Inflammatory macrophage (primary cell): ENCODE results near the gene SPATA12.

Experiments
- DNase-seq, 2 donors: peaks; one replicate each; pipeline ENCODE4 v3.0.0-alpha.2; 2020 to 2022

SPATA12 gene

DNA sequence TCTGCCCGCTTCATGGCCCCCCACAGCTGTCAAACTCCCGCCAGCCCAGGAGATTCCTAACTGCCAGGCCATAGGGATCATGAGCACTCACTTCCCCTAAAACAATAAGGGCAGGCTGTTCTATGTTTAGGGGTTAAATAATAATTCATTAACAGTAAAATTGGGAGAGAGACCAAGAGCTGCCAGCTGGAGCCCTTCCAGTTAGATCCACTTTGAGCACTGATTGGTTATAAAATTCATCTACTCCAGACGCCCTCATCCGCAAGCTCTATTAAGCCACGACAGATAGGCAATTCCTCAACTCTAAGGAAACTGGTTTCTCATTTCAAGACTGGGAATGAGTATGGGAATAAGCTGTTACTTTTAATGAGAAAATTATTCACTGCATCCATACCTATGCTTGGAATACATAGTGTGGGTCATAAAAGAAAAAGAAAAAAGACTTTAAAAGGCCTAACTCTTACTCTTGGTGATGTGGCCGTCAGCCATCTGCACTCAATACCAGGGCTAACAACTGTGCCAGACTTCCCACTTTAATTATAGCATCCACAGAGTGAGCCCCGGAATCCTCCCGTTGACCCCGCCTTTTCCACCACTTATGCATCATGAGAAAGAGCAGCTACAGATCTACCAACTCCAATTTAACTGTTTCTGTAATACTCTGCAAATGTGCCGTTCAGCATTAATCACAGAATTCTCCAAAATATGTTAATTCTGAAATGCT lies 60.1 kb downstream of the SPATA12 start:
- no peak for DNase-seq
